Breast epithelium (tissue), 3 donors: ENCODE results near the gene ZCCHC14.

Experiments
- POLR2A ChIP-seq: fragments of 450-650 bp; IDR thresholded peaks from one replicate; pipeline ENCODE4 v1.6.1; 2016; ENCODE audit warnings: antibody characterized with exemption, mild to moderate bottlenecking, moderate library complexity
- POLR2AphosphoS5 ChIP-seq, 3 donors: sonication (generic); formaldehyde crosslinking; IDR thresholded peaks; one replicate each; pipeline ENCODE4 v1.6.1; 2017; ENCODE audit warnings: antibody characterized with exemption in 3 of 3
- TF ChIP-seq, protein P1 (sequence below), 3 donors: fragments of 450-650 bp; IDR thresholded peaks; one replicate each; pipeline ENCODE4 v1.5.1; 2016 to 2017; ENCODE audit warnings: antibody characterized with exemption in 3 of 3, mild to moderate bottlenecking in 3 of 3, moderate library complexity in 3 of 3

DNA sequence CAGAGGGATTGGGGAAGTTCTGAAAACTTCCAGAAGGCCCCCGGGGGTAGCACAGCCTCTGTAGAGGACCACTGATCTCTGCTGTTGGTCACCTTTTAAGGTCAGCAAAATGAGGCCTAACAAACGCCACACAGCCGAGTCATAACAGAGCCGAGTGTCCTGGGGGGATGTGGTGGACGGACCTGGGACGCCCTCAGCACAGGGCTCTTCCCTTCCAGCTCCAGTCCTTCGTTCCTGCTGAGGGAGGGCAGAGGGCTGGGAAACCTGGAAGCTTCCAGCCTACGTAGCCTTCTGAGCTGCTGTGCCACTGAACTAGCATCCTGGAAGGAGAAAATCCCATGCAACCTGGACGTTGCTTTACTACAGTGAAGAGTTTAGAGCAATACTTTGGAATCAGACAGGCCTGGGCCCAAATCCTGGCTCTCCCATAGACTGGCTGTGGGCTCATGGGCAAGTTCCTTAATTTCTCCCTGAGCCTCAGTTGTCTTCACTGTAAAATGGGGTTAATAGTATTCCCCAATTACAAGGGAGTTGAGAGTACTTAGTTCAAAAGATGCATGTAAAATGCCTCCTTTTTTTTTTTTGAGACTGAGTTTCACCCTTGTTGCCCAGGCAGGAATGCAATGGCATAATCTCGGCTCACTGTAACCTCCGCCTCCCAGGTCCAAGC, 34.4 kb upstream of the ZCCHC14 start:
- TF ChIP-seq POLR2A (no peak), POLR2AphosphoS5 (IDR thresholded peaks at IDR 0.05) (no peak)
- TF ChIP-seq, protein P1, sequence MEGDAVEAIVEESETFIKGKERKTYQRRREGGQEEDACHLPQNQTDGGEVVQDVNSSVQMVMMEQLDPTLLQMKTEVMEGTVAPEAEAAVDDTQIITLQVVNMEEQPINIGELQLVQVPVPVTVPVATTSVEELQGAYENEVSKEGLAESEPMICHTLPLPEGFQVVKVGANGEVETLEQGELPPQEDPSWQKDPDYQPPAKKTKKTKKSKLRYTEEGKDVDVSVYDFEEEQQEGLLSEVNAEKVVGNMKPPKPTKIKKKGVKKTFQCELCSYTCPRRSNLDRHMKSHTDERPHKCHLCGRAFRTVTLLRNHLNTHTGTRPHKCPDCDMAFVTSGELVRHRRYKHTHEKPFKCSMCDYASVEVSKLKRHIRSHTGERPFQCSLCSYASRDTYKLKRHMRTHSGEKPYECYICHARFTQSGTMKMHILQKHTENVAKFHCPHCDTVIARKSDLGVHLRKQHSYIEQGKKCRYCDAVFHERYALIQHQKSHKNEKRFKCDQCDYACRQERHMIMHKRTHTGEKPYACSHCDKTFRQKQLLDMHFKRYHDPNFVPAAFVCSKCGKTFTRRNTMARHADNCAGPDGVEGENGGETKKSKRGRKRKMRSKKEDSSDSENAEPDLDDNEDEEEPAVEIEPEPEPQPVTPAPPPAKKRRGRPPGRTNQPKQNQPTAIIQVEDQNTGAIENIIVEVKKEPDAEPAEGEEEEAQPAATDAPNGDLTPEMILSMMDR (IDR thresholded peaks at IDR 0.05) = no peak
